ENCODE measurements around the gene SMO. TPM values are rescaled to one million over a fixed set of nuclear protein-coding genes. Genes with fewer than 3 reads are reported as not detected.

SMO gene
- total and polyA plus RNA-seq, 3 experiments from 2014 or later, result 0.22 to 0.33 TPM; not detected in 1

DNA sequence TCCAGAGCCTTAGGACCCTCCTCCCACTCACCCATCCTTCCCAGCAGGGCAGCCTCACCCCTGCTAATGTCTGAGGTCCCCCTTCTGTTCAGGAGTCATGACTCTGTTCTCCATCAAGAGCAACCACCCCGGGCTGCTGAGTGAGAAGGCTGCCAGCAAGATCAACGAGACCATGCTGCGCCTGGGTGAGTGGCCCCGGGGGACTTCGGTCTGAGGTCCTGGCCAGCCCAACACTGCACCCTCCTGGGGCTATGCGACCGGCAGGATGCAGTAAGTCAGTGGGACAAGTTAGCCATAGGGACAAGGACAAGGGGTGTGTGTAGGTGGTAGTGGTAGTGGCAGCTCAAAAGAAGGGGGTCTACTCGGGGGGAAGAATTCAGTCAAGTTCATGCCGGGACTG, 20.2 kb downstream of the SMO start:
- ChIA-PET POLR2A (no interaction called here), CTCF (interaction anchor here (1.2 to 2.4 kb wide), 3 partner anchors 9 to 63 kb away, joined by 3 to 8 read pairs (median 3); no protein-coding TSS in a partner anchor)
- no peak overlapping the region for H3K4me3 ChIP-seq (ENCODE audit: low read length)
- Mint-ChIP-seq H3K36me3 (no peaks in the 10 kb centered on the region), H3K4me1 (peaks cover 6 to 10% (median 9%) of the 10 kb centered on the region in 3 donors), H3K27ac (no peak overlapping the region), H3K9me3 (no peaks in the 10 kb centered on the region), H3K27me3 (peaks cover 7 to 10% of the 10 kb centered on the region in 2 donors), H3K4me3 (no peak overlapping the region)
- H3K9me3 ChIP-seq (ENCODE audit: low read length), result no peaks in the 10 kb centered on the region
- H3K4me1 ChIP-seq (ENCODE audit: insufficient read depth, low read length), result no peaks in the 10 kb centered on the region
- H3K36me3 ChIP-seq (ENCODE audit: insufficient read depth, low read length), result no peaks in the 10 kb centered on the region
- H3K27me3 ChIP-seq (ENCODE audit: insufficient read depth, low read length, poor library complexity, severe bottlenecking), result no peaks in the 10 kb centered on the region
- no peak for DNase-seq
- no peak overlapping the region for H3K27ac ChIP-seq (ENCODE audit: low read depth, low read length)

DNA sequence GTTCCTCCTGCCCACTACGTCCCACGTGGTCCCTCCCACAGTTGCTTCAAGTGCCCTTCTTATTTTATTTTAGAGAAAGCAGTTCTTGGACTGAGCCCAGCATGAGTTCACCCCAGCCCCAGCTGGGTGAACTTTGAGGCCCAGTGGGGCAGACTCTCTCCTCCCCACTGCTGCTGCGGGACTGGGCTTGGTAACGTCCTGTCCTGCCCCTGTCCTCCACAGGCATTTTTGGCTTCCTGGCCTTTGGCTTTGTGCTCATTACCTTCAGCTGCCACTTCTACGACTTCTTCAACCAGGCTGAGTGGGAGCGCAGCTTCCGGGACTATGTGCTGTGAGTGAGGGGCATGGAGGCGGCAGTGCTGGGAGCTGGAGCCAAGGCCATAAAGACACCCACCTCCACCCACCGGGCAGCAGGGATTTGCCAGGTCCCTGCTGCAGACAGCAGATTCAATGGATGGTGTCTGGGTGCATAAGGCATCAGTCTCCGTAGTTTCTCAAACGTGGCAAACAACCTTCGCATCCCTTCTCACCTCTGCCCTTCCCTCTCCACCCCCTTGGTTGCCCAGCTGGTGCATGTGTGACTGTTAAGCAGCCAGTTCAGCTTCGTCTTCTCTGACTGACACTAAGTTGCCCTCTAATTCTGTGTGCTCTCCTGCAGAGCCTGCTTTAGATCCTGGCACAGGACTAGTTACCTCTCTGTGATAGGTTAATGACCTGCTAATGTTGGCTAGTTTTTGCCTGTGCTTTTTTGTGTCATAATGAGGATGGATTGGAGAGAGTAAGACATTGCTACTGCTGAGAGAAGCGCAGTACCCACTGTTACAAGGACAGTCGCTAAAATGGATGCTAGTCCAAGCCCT, 20.9 kb downstream of the SMO start:
- H3K4me3 Mint-ChIP-seq, result no peak overlapping the region
- Histone ChIP-seq H3K9me3 (ENCODE audit: low read length) (no peaks in the 10 kb centered on the region), H3K36me3 (ENCODE audit: insufficient read depth, low read length) (no peaks in the 10 kb centered on the region), H3K4me3 (ENCODE audit: low read length) (no peak overlapping the region), H3K27me3 (ENCODE audit: insufficient read depth, low read length, poor library complexity, severe bottlenecking) (no peaks in the 10 kb centered on the region), H3K27ac (ENCODE audit: low read depth, low read length) (no peak overlapping the region), H3K4me1 (ENCODE audit: insufficient read depth, low read length) (no peaks in the 10 kb centered on the region)
- POLR2A ChIA-PET, result no interaction called here
- peak overlapping the region in 1 of 8 donors; percentile 91 for H3K27ac Mint-ChIP-seq
- H3K4me1 Mint-ChIP-seq, result peaks cover 6 to 10% (median 9%) of the 10 kb centered on the region in 3 donors
- H3K27me3 Mint-ChIP-seq, result peaks cover 4 to 7% of the 10 kb centered on the region in 2 donors
- H3K9me3 Mint-ChIP-seq, result no peaks in the 10 kb centered on the region
- CTCF ChIA-PET, result interaction anchor here (0.9 to 3.0 kb wide), 6 partner anchors 9 to 65 kb away, joined by 3 to 14 read pairs (median 4); partner anchors contain the start of gene AHCYL2
- DNase-seq, result no peak
- no peaks in the 10 kb centered on the region for H3K36me3 Mint-ChIP-seq

DNA sequence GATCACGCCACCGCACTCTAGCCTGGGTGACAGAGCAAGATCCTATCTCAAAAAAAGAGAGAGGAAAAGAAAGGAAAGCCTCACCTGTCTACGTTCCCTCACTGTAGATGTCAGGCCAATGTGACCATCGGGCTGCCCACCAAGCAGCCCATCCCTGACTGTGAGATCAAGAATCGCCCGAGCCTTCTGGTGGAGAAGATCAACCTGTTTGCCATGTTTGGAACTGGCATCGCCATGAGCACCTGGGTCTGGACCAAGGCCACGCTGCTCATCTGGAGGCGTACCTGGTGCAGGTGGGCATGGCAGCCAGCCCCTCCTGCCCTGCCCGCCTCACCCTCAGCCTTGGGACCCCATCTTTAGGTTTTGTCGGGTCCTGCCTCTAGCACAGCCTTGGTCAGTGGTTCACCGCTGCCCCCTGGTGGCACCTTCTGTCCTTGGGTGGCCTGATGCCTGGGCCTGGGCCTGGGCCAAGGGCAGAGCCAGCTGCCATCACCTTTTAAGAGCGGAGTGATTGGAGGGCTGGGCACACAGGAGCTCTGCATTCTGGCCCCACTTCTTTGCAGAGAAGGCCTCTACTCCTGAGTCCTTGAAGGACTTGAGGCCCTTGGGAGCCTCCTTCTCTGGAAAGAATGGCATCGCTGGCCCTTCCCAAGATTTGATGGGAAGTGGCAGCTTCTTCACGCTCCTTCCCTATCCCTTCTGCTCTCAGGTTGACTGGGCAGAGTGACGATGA, 22.0 kb downstream of the SMO start:
- H3K27me3 ChIP-seq (ENCODE audit: insufficient read depth, low read length, poor library complexity, severe bottlenecking), result no peaks in the 10 kb centered on the region
- H3K4me3 ChIP-seq (ENCODE audit: low read length), result no peak overlapping the region
- H3K27ac Mint-ChIP-seq, result peak overlapping the region in 1 of 8 donors; percentile 60
- no peaks in the 10 kb centered on the region for H3K36me3 Mint-ChIP-seq
- peaks cover 6 to 10% (median 8%) of the 10 kb centered on the region in 3 donors for H3K4me1 Mint-ChIP-seq
- ChIA-PET CTCF (interaction anchor here (0.6 to 3.0 kb wide), 9 partner anchors 9 to 119 kb away, joined by 3 to 14 read pairs (median 3); no protein-coding TSS in a partner anchor), POLR2A (interaction anchor here (0.6 kb wide), 1 partner anchor 1003 kb away, joined by 4 read pairs; no protein-coding TSS in a partner anchor)
- H3K9me3 ChIP-seq (ENCODE audit: low read length), result no peaks in the 10 kb centered on the region
- H3K9me3 Mint-ChIP-seq, result no peaks in the 10 kb centered on the region
- no peak overlapping the region for H3K4me3 Mint-ChIP-seq
- H3K27ac ChIP-seq (ENCODE audit: low read depth, low read length), result no peak overlapping the region
- H3K36me3 ChIP-seq (ENCODE audit: insufficient read depth, low read length), result no peaks in the 10 kb centered on the region
- H3K4me1 ChIP-seq (ENCODE audit: insufficient read depth, low read length), result no peaks in the 10 kb centered on the region
- peaks cover 4 to 7% of the 10 kb centered on the region in 2 donors for H3K27me3 Mint-ChIP-seq
- peak; percentile 30 to 65 (median 39) for DNase-seq

DNA sequence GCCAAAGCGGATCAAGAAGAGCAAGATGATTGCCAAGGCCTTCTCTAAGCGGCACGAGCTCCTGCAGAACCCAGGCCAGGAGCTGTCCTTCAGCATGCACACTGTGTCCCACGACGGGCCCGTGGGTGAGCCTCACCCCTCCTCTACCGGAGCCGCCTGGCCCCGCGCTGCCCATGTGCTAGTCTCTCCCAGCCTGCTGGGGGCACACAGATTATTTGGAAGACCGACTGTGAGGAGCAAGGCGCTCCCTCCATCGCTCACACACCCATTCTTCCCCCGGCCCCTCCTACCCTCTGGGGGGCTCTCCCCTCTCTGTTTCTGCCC, 22.5 kb downstream of the SMO start:
- H3K4me1 Mint-ChIP-seq, result peaks cover 3 to 5% (median 3%) of the 10 kb centered on the region in 3 donors
- H3K9me3 Mint-ChIP-seq, result peaks cover 0 to 2% (median 0%) of the 10 kb centered on the region in 5 donors
- Histone ChIP-seq H3K27ac (ENCODE audit: low read depth, low read length) (no peak overlapping the region), H3K4me3 (ENCODE audit: low read length) (no peak overlapping the region), H3K36me3 (ENCODE audit: insufficient read depth, low read length) (no peaks in the 10 kb centered on the region), H3K9me3 (ENCODE audit: low read length) (no peaks in the 10 kb centered on the region), H3K4me1 (ENCODE audit: insufficient read depth, low read length) (no peaks in the 10 kb centered on the region), H3K27me3 (ENCODE audit: insufficient read depth, low read length, poor library complexity, severe bottlenecking) (no peaks in the 10 kb centered on the region)
- peaks cover 4 to 7% of the 10 kb centered on the region in 2 donors for H3K27me3 Mint-ChIP-seq
- DNase-seq, result no peak
- no peaks in the 10 kb centered on the region for H3K36me3 Mint-ChIP-seq
- peak overlapping the region in 1 of 8 donors; percentile 60 for H3K27ac Mint-ChIP-seq
- H3K4me3 Mint-ChIP-seq, result no peak overlapping the region
- POLR2A ChIA-PET, result interaction anchor here (0.6 kb wide), 1 partner anchor 1002 kb away, joined by 4 read pairs; no protein-coding TSS in a partner anchor
- CTCF ChIA-PET, result interaction anchor here (0.6 to 3.0 kb wide), 7 partner anchors 8 to 120 kb away, joined by 3 to 14 read pairs (median 3); no protein-coding TSS in a partner anchor

DNA sequence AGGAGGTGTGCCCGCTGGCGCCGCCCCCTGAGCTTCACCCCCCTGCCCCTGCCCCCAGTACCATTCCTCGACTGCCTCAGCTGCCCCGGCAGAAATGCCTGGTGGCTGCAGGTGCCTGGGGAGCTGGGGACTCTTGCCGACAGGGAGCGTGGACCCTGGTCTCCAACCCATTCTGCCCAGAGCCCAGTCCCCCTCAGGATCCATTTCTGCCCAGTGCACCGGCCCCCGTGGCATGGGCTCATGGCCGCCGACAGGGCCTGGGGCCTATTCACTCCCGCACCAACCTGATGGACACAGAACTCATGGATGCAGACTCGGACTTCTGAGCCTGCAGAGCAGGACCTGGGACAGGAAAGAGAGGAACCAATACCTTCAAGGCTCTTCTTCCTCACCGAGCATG, 23.7 kb downstream of the SMO start:
- DNase-seq, result no peak
- Histone ChIP-seq H3K9me3 (ENCODE audit: low read length) (no peaks in the 10 kb centered on the region), H3K27me3 (ENCODE audit: insufficient read depth, low read length, poor library complexity, severe bottlenecking) (no peaks in the 10 kb centered on the region), H3K4me3 (ENCODE audit: low read length) (no peak overlapping the region), H3K27ac (ENCODE audit: low read depth, low read length) (no peak overlapping the region), H3K36me3 (ENCODE audit: insufficient read depth, low read length) (no peaks in the 10 kb centered on the region), H3K4me1 (ENCODE audit: insufficient read depth, low read length) (no peaks in the 10 kb centered on the region)
- no peaks in the 10 kb centered on the region for H3K4me1 Mint-ChIP-seq
- CTCF ChIA-PET, result interaction anchor here (3.0 kb wide), 1 partner anchor 49 kb away, joined by 14 read pairs; no protein-coding TSS in a partner anchor
- no peak overlapping the region for H3K4me3 Mint-ChIP-seq
- H3K27me3 Mint-ChIP-seq, result peaks cover 5 to 7% of the 10 kb centered on the region in 2 donors
- no peak overlapping the region for H3K27ac Mint-ChIP-seq
- POLR2A ChIA-PET, result no interaction called here
- H3K36me3 Mint-ChIP-seq, result no peaks in the 10 kb centered on the region
- H3K9me3 Mint-ChIP-seq, result peaks cover 0 to 2% (median 0%) of the 10 kb centered on the region in 5 donors

DNA sequence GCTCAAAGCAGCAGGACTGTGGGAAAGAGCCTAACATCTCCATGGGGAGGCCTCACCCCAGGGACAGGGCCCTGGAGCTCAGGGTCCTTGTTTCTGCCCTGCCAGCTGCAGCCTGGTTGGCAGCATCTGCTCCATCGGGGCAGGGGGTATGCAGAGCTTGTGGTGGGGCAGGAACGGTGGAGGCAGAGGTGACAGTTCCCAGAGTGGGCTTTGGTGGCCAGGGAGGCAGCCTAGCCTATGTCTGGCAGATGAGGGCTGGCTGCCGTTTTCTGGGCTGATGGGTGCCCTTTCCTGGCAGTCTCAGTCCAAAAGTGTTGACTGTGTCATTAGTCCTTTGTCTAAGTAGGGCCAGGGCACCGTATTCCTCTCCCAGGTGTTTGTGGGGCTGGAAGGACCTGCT, 24.2 kb downstream of the SMO start:
- H3K27ac ChIP-seq (ENCODE audit: low read depth, low read length), result no peak overlapping the region
- peaks cover 4 to 8% of the 10 kb centered on the region in 2 donors for H3K27me3 Mint-ChIP-seq
- H3K27me3 ChIP-seq (ENCODE audit: insufficient read depth, low read length, poor library complexity, severe bottlenecking), result no peaks in the 10 kb centered on the region
- H3K27ac Mint-ChIP-seq, result no peak overlapping the region
- no peaks in the 10 kb centered on the region for H3K9me3 ChIP-seq (ENCODE audit: low read length)
- H3K9me3 Mint-ChIP-seq, result peaks cover 0 to 2% (median 0%) of the 10 kb centered on the region in 5 donors
- no peaks in the 10 kb centered on the region for H3K36me3 ChIP-seq (ENCODE audit: insufficient read depth, low read length)
- no peak for DNase-seq
- no peaks in the 10 kb centered on the region for H3K4me1 ChIP-seq (ENCODE audit: insufficient read depth, low read length)
- no peak overlapping the region for H3K4me3 ChIP-seq (ENCODE audit: low read length)
- no peak overlapping the region for H3K4me3 Mint-ChIP-seq
- no peaks in the 10 kb centered on the region for H3K4me1 Mint-ChIP-seq
- POLR2A ChIA-PET, result no interaction called here
- CTCF ChIA-PET, result interaction anchor here (2.2 to 3.5 kb wide), 2 partner anchors 59 to 86 kb away, joined by 6 to 13 read pairs; no protein-coding TSS in a partner anchor
- no peaks in the 10 kb centered on the region for H3K36me3 Mint-ChIP-seq

DNA sequence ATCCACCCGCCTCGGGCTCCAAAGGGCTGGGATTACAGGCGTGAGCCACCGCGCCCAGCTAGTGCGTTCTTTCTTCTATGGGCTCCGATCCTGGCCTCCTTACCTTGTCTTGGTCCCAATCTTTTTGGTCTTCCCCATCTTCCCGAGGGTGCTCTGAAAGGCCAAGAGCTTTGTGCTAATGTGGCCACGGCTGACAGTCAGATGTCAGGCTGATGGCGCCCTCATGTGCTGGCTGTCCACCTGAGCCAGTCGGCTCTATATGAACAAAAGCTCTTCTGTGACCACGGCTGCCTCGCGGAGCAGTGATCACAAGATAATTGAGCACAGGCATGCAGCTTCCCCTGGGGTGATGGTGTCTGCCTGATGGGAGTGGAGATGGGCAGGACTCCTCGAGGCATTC, 25.4 kb downstream of the SMO start:
- Mint-ChIP-seq H3K4me3 (no peak overlapping the region), H3K9me3 (peaks cover 0 to 2% (median 0%) of the 10 kb centered on the region in 5 donors)

More for the DNA sequence above, 25.4 kb downstream of the SMO start:
- no peaks in the 10 kb centered on the region for H3K4me1 ChIP-seq (ENCODE audit: insufficient read depth, low read length)
- DNase-seq, result no peak
- POLR2A ChIA-PET, result no interaction called here
- Mint-ChIP-seq H3K4me1 (peaks cover 0 to 2% (median 0%) of the 10 kb centered on the region in 3 donors), H3K36me3 (no peaks in the 10 kb centered on the region), H3K27me3 (peaks cover 3 to 12% of the 10 kb centered on the region in 2 donors), H3K27ac (no peak overlapping the region)
- no peak overlapping the region for H3K27ac ChIP-seq (ENCODE audit: low read depth, low read length)
- CTCF ChIA-PET, result interaction anchor here (0.7 to 3.5 kb wide), 4 partner anchors 15 to 84 kb away, joined by 3 to 13 read pairs (median 4); no protein-coding TSS in a partner anchor
- no peak overlapping the region for H3K4me3 ChIP-seq (ENCODE audit: low read length)
- no peaks in the 10 kb centered on the region for H3K9me3 ChIP-seq (ENCODE audit: low read length)
- no peaks in the 10 kb centered on the region for H3K27me3 ChIP-seq (ENCODE audit: insufficient read depth, low read length, poor library complexity, severe bottlenecking)
- no peaks in the 10 kb centered on the region for H3K36me3 ChIP-seq (ENCODE audit: insufficient read depth, low read length)
